HCT116 (cell line): Measurements from ENCODE around the gene FANCG. TPM values are rescaled to one million over a fixed set of nuclear protein-coding genes. Genes with fewer than 3 reads are reported as not detected.

ENCODE experiments used
- ATAC-seq: fragments of 200-7000 bp; cut with Tn5 transposase; 2 replicates; pipeline ENCODE4 v1.9.1; 2020; ENCODE audit warnings: mild to moderate bottlenecking, moderate library complexity
- BruUV-seq: library from RNA; stranded (reverse); fragments of 400-500 nt; replicated peaks from 2 replicates; lab custom pipeline; 2021; lab: Mats Ljungman, UMichigan
- CTCF ChIA-PET: fragments of 300-600 bp; sonication (Branson Sonifier 250); formaldehyde crosslinking; loops from one replicate; lab custom pipeline; 2021; ENCODE audit warnings: antibody characterized with exemption; lab: Charles Lee
- POLR2A ChIA-PET: fragments of 300-600, 350-600 bp; sonication (Branson Sonifier 250); formaldehyde crosslinking; loops from one replicate; lab custom pipeline; 2021; ENCODE audit warnings: antibody characterized with exemption; lab: Charles Lee
- RAD21 ChIA-PET, 2 experiments: fragments of 300-600 bp; sonication (Branson Sonifier 250); formaldehyde crosslinking; loops; one replicate each; lab custom pipeline; 2023; ENCODE audit warnings: low total read pairs in 2 of 2; ENCODE audit not compliant: uncharacterized antibody in 2 of 2, unreplicated experiment in 2 of 2, low non-redundant PET in 1 of 2; lab: Charles Lee
- DNase-seq: peaks from one replicate; pipeline ENCODE4 v3.0.0-alpha.2; 2010; ENCODE audit warnings: low read depth, low spot score
- H2AFZ ChIP-seq: fragments of 200-600 bp; shearing (Covaris generic), sonication (generic); 2 replicates; pipeline ENCODE4 v1.6.1; 2017; ENCODE audit warnings: low read depth, mixed run types, mixed read lengths, antibody characterized with exemption, low read length; ENCODE audit not compliant: poor library complexity, severe bottlenecking
- H3K27ac ChIP-seq: 2 replicates; pipeline ENCODE4 v1.5.1; 2012; ENCODE audit warnings: low read depth, low read length
- H3K27me3 ChIP-seq: fragments of 200-600 bp; sonication (generic); 2 replicates; pipeline ENCODE4 v1.6.1; 2016; ENCODE audit warnings: mixed run types, low read length, mixed read lengths; ENCODE audit not compliant: insufficient read depth
- H3K36me3 ChIP-seq, 2 experiments: fragments of 200-500 bp in 1 of 2; fragments of 200-600 bp in 1 of 2; sonication (Bioruptor generic) in 1 of 2; sonication (generic) in 1 of 2; 2 replicates each; pipeline versions ENCODE4 v1.5.1 to v1.6.1; 2014 to 2016; ENCODE audit warnings: low read length in 2 of 2, inconsistent platforms in 1 of 2, mixed read lengths in 1 of 2, mixed run types in 1 of 2; ENCODE audit not compliant: insufficient read depth in 2 of 2, control insufficient read depth in 1 of 2
- H3K4me1 ChIP-seq, 2 experiments: fragments of 200-600 bp in 1 of 2; sonication (generic) in 1 of 2; 2 replicates each; pipeline versions ENCODE4 v1.5.1 to v1.6.1; 2012 to 2017; ENCODE audit warnings: low read length in 2 of 2, inconsistent platforms in 1 of 2, mild to moderate bottlenecking in 1 of 2, mixed read lengths in 1 of 2, mixed run types in 1 of 2, moderate library complexity in 1 of 2; ENCODE audit not compliant: insufficient read depth in 2 of 2, control insufficient read depth in 1 of 2
- H3K4me2 ChIP-seq: fragments of 200-600 bp; sonication (generic); 2 replicates; pipeline ENCODE4 v1.6.1; 2017; ENCODE audit warnings: mixed run types, low read length, mixed read lengths
- H3K4me3 ChIP-seq, 2 experiments: fragments of 200-600 bp in 1 of 2; sonication (generic) in 1 of 2; replicated peaks in 1 of 2; 2 replicates each; pipeline ENCODE4 v1.5.1; 2011 to 2016; ENCODE audit warnings: low read length in 2 of 2, control low read depth in 1 of 2, low read depth in 1 of 2, mild to moderate bottlenecking in 1 of 2, mixed read lengths in 1 of 2, mixed run types in 1 of 2
- H3K79me2 ChIP-seq: fragments of 200-600 bp; sonication (generic); 2 replicates; pipeline ENCODE4 v1.6.1; 2017; ENCODE audit warnings: mild to moderate bottlenecking, mixed run types, low read length, moderate library complexity, mixed read lengths; ENCODE audit not compliant: insufficient read depth
- H3K9ac ChIP-seq: fragments of 200-600 bp; sonication (generic); 2 replicates; pipeline ENCODE4 v1.6.1; 2016; ENCODE audit warnings: low read length, mixed read lengths
- H3K9me2 ChIP-seq: fragments of 200-600 bp; sonication (generic), shearing (Covaris generic); 2 replicates; pipeline ENCODE4 v1.6.1; 2017; ENCODE audit warnings: mixed run types, mild to moderate bottlenecking, moderate library complexity; ENCODE audit not compliant: insufficient read depth
- H3K9me3 ChIP-seq, 2 experiments: fragments of 200-500 bp in 1 of 2; fragments of 200-600 bp in 1 of 2; sonication (Bioruptor generic) in 1 of 2; sonication (generic) in 1 of 2; 2 replicates each; pipeline ENCODE4 v1.6.1; 2014 to 2017; ENCODE audit warnings: low read length in 2 of 2, mixed read lengths in 2 of 2, inconsistent platforms in 1 of 2, low read depth in 1 of 2, mild to moderate bottlenecking in 1 of 2, mixed run types in 1 of 2, moderate library complexity in 1 of 2; ENCODE audit not compliant: control insufficient read depth in 1 of 2, insufficient read depth in 1 of 2
- H4K20me1 ChIP-seq: fragments of 200-600 bp; sonication (generic), shearing (Covaris generic); 2 replicates; pipeline ENCODE4 v1.6.1; 2017; ENCODE audit warnings: mixed run types, mild to moderate bottlenecking, moderate library complexity; ENCODE audit not compliant: insufficient read depth
- ATF3 ChIP-seq: IDR thresholded peaks from 2 replicates; pipeline ENCODE4 v1.6.1; 2012
- CEBPB ChIP-seq: IDR thresholded peaks from 2 replicates; pipeline ENCODE4 v1.6.1; 2012; ENCODE audit warnings: low read depth
- CTCF ChIP-seq, 3 experiments: fragments of 200-600 bp in 1 of 3; sonication (generic) in 1 of 3; IDR thresholded peaks in 2 of 3; conservative IDR thresholded peaks in 1 of 3; 2 replicates each; pipeline ENCODE4 v1.5.1; 2012 to 2017; ENCODE audit warnings: low read depth in 2 of 3, low read length in 2 of 3, antibody characterized with exemption in 1 of 3, borderline replicate concordance in 1 of 3, control low read depth in 1 of 3, mild to moderate bottlenecking in 1 of 3, mixed read lengths in 1 of 3, mixed run types in 1 of 3, moderate library complexity in 1 of 3; ENCODE audit not compliant: insufficient read depth in 1 of 3
- EGR1 ChIP-seq: IDR thresholded peaks from 2 replicates; pipeline ENCODE4 v1.6.1; 2012; ENCODE audit warnings: low read depth
- EZH2 ChIP-seq: fragments of 200-600 bp; sonication (generic); IDR thresholded peaks from 2 replicates; pipeline ENCODE4 v1.6.1; 2017; ENCODE audit warnings: antibody characterized with exemption, mixed run types
- POLR2AphosphoS5 ChIP-seq: IDR thresholded peaks from 2 replicates; pipeline ENCODE4 v1.6.1; 2011; ENCODE audit warnings: mild to moderate bottlenecking, low read depth, low read length, moderate library complexity
- RAD21 ChIP-seq: IDR thresholded peaks from 2 replicates; pipeline ENCODE4 v1.6.1; 2012; ENCODE audit warnings: low read depth, mild to moderate bottlenecking
- REST ChIP-seq: IDR thresholded peaks from 2 replicates; pipeline ENCODE4 v1.6.1; 2012; ENCODE audit warnings: low read depth
- intact Hi-C: fragments of 100-400 bp; cut with micrococcal nuclease; formaldehyde crosslinking; loops from 2 replicates; pipeline ENCODE4 v1.10.0; 2022
- total RNA-seq: library from RNA; stranded (reverse); gene quantifications from one replicate; pipeline ENCODE4 v1.2.1, GENCODE V29; 2021; ENCODE audit not compliant: unreplicated experiment

FANCG gene
- total RNA-seq, 1 experiment from 2014 or later: 82.3 TPM

GRCh38 chr9:35042891-35043545 is 36.7 kb downstream of the FANCG start:
- no TSS peak for BruUV-seq
- no peak overlapping the region for H3K4me2 ChIP-seq

GRCh38 chr9:35042081-35042604 is 37.6 kb downstream of the FANCG start:
- Histone ChIP-seq H3K9me3 (no peaks in the 10 kb centered on the region), H3K4me2 (no peak overlapping the region), H3K4me3 (no peak overlapping the region), H3K4me1 (no peaks in the 10 kb centered on the region), H3K36me3 (no peaks in the 10 kb centered on the region), H3K9ac (no peak overlapping the region), H3K27me3 (no peaks in the 10 kb centered on the region), H3K79me2 (no peaks in the 10 kb centered on the region), H4K20me1 (no peaks in the 10 kb centered on the region), H3K9me2 (no peaks in the 10 kb centered on the region), H2AFZ (no peak overlapping the region), H3K27ac (no peak overlapping the region)
- no peak for ATAC-seq
- TF ChIP-seq EZH2 (no peak), CTCF (IDR thresholded peaks at IDR 0.05 in 2 of 3, conservative IDR thresholded peaks at IDR 0.05 in 1 of 3; ENCODE audit: borderline replicate concordance in 1 of 3, insufficient read depth in 1 of 3, low read depth in 2 of 3, low read length in 2 of 3) (no peak), REST (no peak), ATF3 (no peak), EGR1 (no peak)
- no peak for DNase-seq
- RAD21 ChIA-PET: no interaction called here
- intact Hi-C loops: no loop called here
- POLR2A ChIA-PET: no interaction called here
- no TSS peak for BruUV-seq
- CTCF ChIA-PET: interaction anchor here (0.9 kb wide), 1 partner anchor 9 kb away, joined by 3 read pairs; no protein-coding TSS in a partner anchor

More at GRCh38 chr9:35042891-35043545, 36.7 kb downstream of the FANCG start:
- Histone ChIP-seq H3K9me3 (no peaks in the 10 kb centered on the region), H3K9ac (no peak overlapping the region), H3K27ac (no peak overlapping the region), H3K36me3 (no peaks in the 10 kb centered on the region), H3K27me3 (no peaks in the 10 kb centered on the region), H3K9me2 (no peaks in the 10 kb centered on the region), H4K20me1 (no peaks in the 10 kb centered on the region), H2AFZ (no peak overlapping the region), H3K79me2 (no peaks in the 10 kb centered on the region), H3K4me3 (no peak overlapping the region), H3K4me1 (no peaks in the 10 kb centered on the region)
- DNase-seq: no peak
- CTCF ChIA-PET: no interaction called here
- POLR2A ChIA-PET: no interaction called here
- TF ChIP-seq CEBPB: no peak
- TF ChIP-seq EZH2: no peak
- no peak for TF ChIP-seq EGR1
- TF ChIP-seq RAD21: no peak
- TF ChIP-seq ATF3: no peak
- no peak for TF ChIP-seq POLR2AphosphoS5
- intact Hi-C loops: no loop called here
- RAD21 ChIA-PET: no interaction called here
- ATAC-seq: no peak
